HepG2 (cell line): ENCODE results near the gene KCTD5. TPM values are rescaled to one million over a fixed set of nuclear protein-coding genes. Genes with fewer than 3 reads are reported as not detected.

Source experiments
- ATAC-seq: fragments of 200-7000 bp; cut with Tn5 transposase; 3 replicates; pipeline ENCODE4 v1.9.1; 2020; ENCODE audit warnings: mild to moderate bottlenecking, moderate library complexity
- BruUV-seq: library from RNA; stranded (reverse); fragments of 400-500 nt; replicated peaks from 2 replicates; lab custom pipeline; 2021; lab: Mats Ljungman, UMichigan
- CTCF ChIA-PET: fragments of 300-600 bp; formaldehyde crosslinking; extraction: SDS; loops from one replicate; lab custom pipeline; 2021; ENCODE audit warnings: low total read pairs, inconsistent platforms, low intra/inter-chr PET ratio; lab: Yijun Ruan, JAX
- POLR2A ChIA-PET: fragments of 350-600 bp; sonication (Branson Sonifier 250); formaldehyde crosslinking; loops from one replicate; lab custom pipeline; 2020; ENCODE audit warnings: antibody characterized with exemption, inconsistent platforms; lab: Yijun Ruan, JAX
- DNase-seq: peaks from one replicate; pipeline ENCODE4 v3.0.0-alpha.2; 2015; ENCODE audit warnings: low spot score
- FAIRE-seq: peaks from 3 replicates; lab custom pipeline; 2011; peaks lifted over from hg19 to GRCh38; lab: Jason Lieb, UNC
- H2AFZ ChIP-seq: one replicate; pipeline ENCODE4 v1.6.1; 2011; ENCODE audit warnings: low read length, inconsistent platforms
- H3K27ac ChIP-seq: fragments of 300-600 bp; 3 replicates; pipeline ENCODE4 v1.8.0; 2011; ENCODE audit warnings: mixed run types, mild to moderate bottlenecking, mixed read lengths, low read length, inconsistent platforms; ENCODE audit not compliant: insufficient read depth; ENCODE audit errors: extremely low read length
- H3K27me3 ChIP-seq, 2 experiments: fragments of 200-600 bp in 1 of 2; 2 replicates in 1 of 2; 3 replicates in 1 of 2; pipeline versions ENCODE4 v1.6.0 to v1.8.0; 2011; ENCODE audit warnings: low read length in 2 of 2, mild to moderate bottlenecking in 2 of 2, moderate library complexity in 2 of 2, inconsistent platforms in 1 of 2; ENCODE audit not compliant: insufficient read depth in 2 of 2, control insufficient read depth in 1 of 2
- H3K36me3 ChIP-seq, 2 experiments: fragments of 200-600 bp in 1 of 2; replicated peaks in 1 of 2; 2 replicates in 1 of 2; 3 replicates in 1 of 2; pipeline versions ENCODE4 v1.5.1 to v1.8.0; 2011; ENCODE audit warnings: low read length in 2 of 2, inconsistent platforms in 1 of 2; ENCODE audit not compliant: insufficient read depth in 2 of 2, control insufficient read depth in 1 of 2
- H3K4me1 ChIP-seq: 2 replicates; pipeline ENCODE4 v1.5.1; 2012; ENCODE audit warnings: low read length, inconsistent platforms; ENCODE audit not compliant: insufficient read depth
- H3K4me2 ChIP-seq: 2 replicates; pipeline ENCODE4 v1.6.0; 2011; ENCODE audit warnings: low read depth, low read length, inconsistent platforms
- H3K4me3 ChIP-seq, 3 experiments: fragments of 200-600 bp in 1 of 3; sonication (generic), shearing (Covaris generic) in 1 of 3; replicated peaks in 1 of 3; 2 replicates each; pipeline ENCODE4 v1.5.1; 2011 to 2016; ENCODE audit warnings: low read length in 3 of 3, inconsistent platforms in 2 of 3, low read depth in 2 of 3, mild to moderate bottlenecking in 2 of 3, control low read depth in 1 of 3, mixed read lengths in 1 of 3; ENCODE audit not compliant: insufficient read depth in 1 of 3
- H3K79me2 ChIP-seq: one replicate; pipeline ENCODE4 v1.6.1; 2011; ENCODE audit warnings: low read length, inconsistent platforms; ENCODE audit not compliant: insufficient read depth
- H3K9ac ChIP-seq: 2 replicates; pipeline ENCODE4 v1.6.0; 2011; ENCODE audit warnings: mild to moderate bottlenecking, low read depth, low read length, inconsistent platforms; ENCODE audit not compliant: insufficient read depth
- H3K9me3 ChIP-seq: 2 replicates; pipeline ENCODE4 v1.5.1; 2012; ENCODE audit warnings: mild to moderate bottlenecking, low read length
- H4K20me1 ChIP-seq: 2 replicates; pipeline ENCODE4 v1.6.0; 2011; ENCODE audit warnings: inconsistent platforms, mild to moderate bottlenecking, low read length, moderate library complexity; ENCODE audit not compliant: insufficient read depth
- ATF7 ChIP-seq, 2 experiments: fragments of 450-650 bp in 1 of 2; sonication (generic) in 1 of 2; formaldehyde crosslinking in 1 of 2; IDR thresholded peaks; 2 replicates each; pipeline versions ENCODE4 v1.4.0 to v1.6.1; 2016 to 2020; ENCODE audit warnings: antibody characterized with exemption in 1 of 2, mild to moderate bottlenecking in 1 of 2, missing genetic modification reagents in 1 of 2
- ATF7-NPFF ChIP-seq: sonication (generic); formaldehyde crosslinking; IDR thresholded peaks from 2 replicates; pipeline ENCODE4 v1.8.1; 2023; ENCODE audit warnings: mild to moderate bottlenecking, low read depth, missing genetic modification reagents, moderate library complexity
- CCAR2 ChIP-seq: fragments of 200-400 bp; formaldehyde crosslinking; optimal IDR thresholded peaks from 2 replicates; pipeline ENCODE3; 2018; ENCODE audit warnings: low read depth, mild to moderate bottlenecking, low read length, moderate library complexity
- MLLT10 ChIP-seq: sonication (generic); formaldehyde crosslinking; IDR thresholded peaks from 2 replicates; pipeline ENCODE4 v1.4.0; 2020; ENCODE audit warnings: missing genetic modification reagents
- PPARG ChIP-seq: conservative IDR thresholded peaks from 2 replicates; pipeline ENCODE4 v1.6.1; 2016; ENCODE audit warnings: missing biosample characterization, missing genetic modification reagents
- RBM39 ChIP-seq: fragments of 200-400 bp; formaldehyde crosslinking; IDR thresholded peaks from one replicate; pipeline ENCODE4 v1.6.1; 2018; ENCODE audit warnings: antibody characterized with exemption, mild to moderate bottlenecking, low read depth, low read length; ENCODE audit not compliant: poor library complexity, severe bottlenecking
- SETDB1 ChIP-seq: sonication (generic); formaldehyde crosslinking; IDR thresholded peaks from 2 replicates; pipeline ENCODE4 v1.5.1; 2020; ENCODE audit warnings: missing genetic modification reagents, mild to moderate bottlenecking, borderline replicate concordance
- SRSF9 ChIP-seq: fragments of 200-400 bp; formaldehyde crosslinking; IDR thresholded peaks from 2 replicates; pipeline ENCODE4 v1.6.1; 2018; ENCODE audit warnings: borderline replicate concordance, mild to moderate bottlenecking, low read depth, low read length; ENCODE audit not compliant: insufficient read depth, poor library complexity, severe bottlenecking
- ZNF17 ChIP-seq: sonication (generic); formaldehyde crosslinking; IDR thresholded peaks from 2 replicates; pipeline ENCODE4 v1.5.0; 2020; ENCODE audit warnings: mild to moderate bottlenecking, missing genetic modification reagents
- ZNF431 ChIP-seq: sonication (generic); formaldehyde crosslinking; IDR thresholded peaks from 2 replicates; pipeline ENCODE4 v1.9.0; 2022; ENCODE audit warnings: missing genetic modification reagents, low read depth, mild to moderate bottlenecking, borderline replicate concordance
- ZNF792 ChIP-seq: IDR thresholded peaks from 2 replicates; pipeline ENCODE4 v1.6.1; 2016
- ZSCAN20 ChIP-seq: sonication (generic); formaldehyde crosslinking; IDR thresholded peaks from 2 replicates; pipeline ENCODE4 v1.4.0; 2020; ENCODE audit warnings: missing genetic modification reagents, mild to moderate bottlenecking, borderline replicate concordance
- WGBS: methylation state at CpG from one replicate; pipeline ENCODE4 v1.1.6; 2017; ENCODE audit warnings: low lambda C conversion rate; 5-methylcytosine and 5-hydroxymethylcytosine counted together
- in situ Hi-C: cut with HindIII; loops from 2 replicates; pipeline ENCODE4 v1.10.0; 2017; ENCODE audit warnings: low pct_unique_long_range_greater_than_20kb; ENCODE audit not compliant: extremely low pct_ligation_motif_present
- intact Hi-C: fragments of 100-400 bp; cut with micrococcal nuclease; formaldehyde crosslinking; loops from one replicate; pipeline ENCODE4 v1.10.0; 2022; ENCODE audit not compliant: unreplicated experiment
- polyA plus RNA-seq, 8 experiments: library from polyadenylated mRNA; depleted of rRNA in 3 of 8; stranded (reverse) in 7 of 8; unstranded in 1 of 8; fragments of >200 nt; fragmentation: Illumina TruSeq in 4 of 8; extraction: Trizol in 4 of 8; gene quantifications; 2 replicates each; pipeline versions ENCODE4 v1.2.1 to v1.2.3, GENCODE V29; 2011 to 2016; ENCODE audit warnings: low read depth in 4 of 8, missing spikeins in 1 of 8, mixed read lengths in 1 of 8; ENCODE audit not compliant: insufficient read depth in 1 of 8
- total RNA-seq, 5 experiments: library from RNA; depleted of rRNA; stranded (reverse); fragments of >200 nt; fragmentation: Illumina TruSeq; extraction: Trizol; gene quantifications; 2 replicates each; pipeline ENCODE4 v1.2.3, GENCODE V29; 2016; ENCODE audit warnings: low read depth in 1 of 5
- TF ChIP-seq, protein P1 (sequence below): sonication (generic); formaldehyde crosslinking; conservative IDR thresholded peaks from 2 replicates; pipeline ENCODE4 v1.4.0; 2020; ENCODE audit warnings: missing genetic modification reagents
- TF ChIP-seq, protein P2 (sequence below): sonication (generic); formaldehyde crosslinking; IDR thresholded peaks from 2 replicates; pipeline ENCODE4 v1.4.0; 2020; ENCODE audit warnings: missing genetic modification reagents

The KCTD5 gene
- total and polyA plus RNA-seq, 2 of the 13 experiments (the other 11 are each of a cell fraction or from before 2014, with no cell fraction given) = 25.4 to 29.8 TPM

DNA sequence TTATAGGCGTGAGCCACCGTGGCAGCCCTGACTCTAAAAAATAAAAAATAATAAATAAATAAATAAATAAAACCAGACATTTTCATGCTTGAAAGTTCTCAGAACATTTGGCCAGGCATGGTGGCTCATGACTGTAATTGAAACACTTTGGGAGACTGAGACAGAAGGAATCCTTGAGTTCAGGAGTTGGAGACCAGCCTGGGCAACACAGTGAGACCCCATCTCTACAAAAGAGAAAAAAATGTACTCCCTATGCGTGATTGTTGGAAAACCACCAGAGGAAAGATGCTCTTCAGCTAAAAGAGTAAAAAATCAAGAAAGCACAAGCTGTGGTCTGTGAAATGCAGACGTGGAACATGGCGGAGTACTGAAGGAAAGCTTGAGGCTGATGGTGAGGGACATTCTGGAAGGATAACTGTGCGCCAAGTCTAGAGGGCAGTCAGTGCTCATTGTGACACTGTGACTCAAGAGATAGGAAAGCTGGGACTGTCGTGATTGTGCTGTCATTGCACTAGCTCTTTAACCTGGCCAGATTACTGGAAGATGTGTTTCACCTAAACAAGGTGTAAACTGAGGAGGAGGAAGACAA is 41.9 kb downstream of the KCTD5 start:
- 66% methylated on average over 7 of the region's 7 CpGs for WGBS
- intact Hi-C loops = no loop called here

GRCh38 chr16:2724816-2725348 is 42.6 kb downstream of the KCTD5 start:
- 15% methylated on average over 9 of the region's 16 CpGs for WGBS
- in situ Hi-C loops = no loop called here
- Histone ChIP-seq H2AFZ (no peak overlapping the region), H3K27ac (no peak overlapping the region), H3K79me2 (no peaks in the 10 kb centered on the region), H4K20me1 (no peaks in the 10 kb centered on the region), H3K9me3 (no peaks in the 10 kb centered on the region), H3K27me3 (no peaks in the 10 kb centered on the region; a peak in 2 of 5 replicates), H3K4me1 (peaks cover 28% of the 10 kb centered on the region), H3K9ac (no peak overlapping the region), H3K36me3 (no peaks in the 10 kb centered on the region), H3K4me2 (no peak overlapping the region), H3K4me3 (no peak overlapping the region)
- DNase-seq (no peak), ATAC-seq (no peak), FAIRE-seq (no peak)
- POLR2A ChIA-PET = no interaction called here
- intact Hi-C loops = no loop called here
- BruUV-seq = no TSS peak
- CTCF ChIA-PET = no interaction called here
- TF ChIP-seq ZNF431 (no peak), RBM39 (no peak), CCAR2 (no peak), ZSCAN20 (CRISPR knock-in tag) (no peak), PPARG (CRISPR knock-in tag) (no peak), MLLT10 (CRISPR knock-in tag) (no peak), ZNF17 (CRISPR knock-in tag) (no peak), SETDB1 (CRISPR knock-in tag) (no peak), ATF7 (IDR thresholded peaks at IDR 0.05) (no peak), ATF7 (CRISPR knock-in tag; IDR thresholded peaks at IDR 0.05) (no peak), ATF7-NPFF (CRISPR knock-in tag) (no peak), SRSF9 (no peak)
- TF ChIP-seq, protein P1, sequence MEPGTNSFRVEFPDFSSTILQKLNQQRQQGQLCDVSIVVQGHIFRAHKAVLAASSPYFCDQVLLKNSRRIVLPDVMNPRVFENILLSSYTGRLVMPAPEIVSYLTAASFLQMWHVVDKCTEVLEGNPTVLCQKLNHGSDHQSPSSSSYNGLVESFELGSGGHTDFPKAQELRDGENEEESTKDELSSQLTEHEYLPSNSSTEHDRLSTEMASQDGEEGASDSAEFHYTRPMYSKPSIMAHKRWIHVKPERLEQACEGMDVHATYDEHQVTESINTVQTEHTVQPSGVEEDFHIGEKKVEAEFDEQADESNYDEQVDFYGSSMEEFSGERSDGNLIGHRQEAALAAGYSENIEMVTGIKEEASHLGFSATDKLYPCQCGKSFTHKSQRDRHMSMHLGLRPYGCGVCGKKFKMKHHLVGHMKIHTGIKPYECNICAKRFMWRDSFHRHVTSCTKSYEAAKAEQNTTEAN (CRISPR knock-in tag) = no peak

More for the DNA sequence above, 41.9 kb downstream of the KCTD5 start:
- no peak for TF ChIP-seq ZNF792 (CRISPR knock-in tag)
- TF ChIP-seq, protein P2, sequence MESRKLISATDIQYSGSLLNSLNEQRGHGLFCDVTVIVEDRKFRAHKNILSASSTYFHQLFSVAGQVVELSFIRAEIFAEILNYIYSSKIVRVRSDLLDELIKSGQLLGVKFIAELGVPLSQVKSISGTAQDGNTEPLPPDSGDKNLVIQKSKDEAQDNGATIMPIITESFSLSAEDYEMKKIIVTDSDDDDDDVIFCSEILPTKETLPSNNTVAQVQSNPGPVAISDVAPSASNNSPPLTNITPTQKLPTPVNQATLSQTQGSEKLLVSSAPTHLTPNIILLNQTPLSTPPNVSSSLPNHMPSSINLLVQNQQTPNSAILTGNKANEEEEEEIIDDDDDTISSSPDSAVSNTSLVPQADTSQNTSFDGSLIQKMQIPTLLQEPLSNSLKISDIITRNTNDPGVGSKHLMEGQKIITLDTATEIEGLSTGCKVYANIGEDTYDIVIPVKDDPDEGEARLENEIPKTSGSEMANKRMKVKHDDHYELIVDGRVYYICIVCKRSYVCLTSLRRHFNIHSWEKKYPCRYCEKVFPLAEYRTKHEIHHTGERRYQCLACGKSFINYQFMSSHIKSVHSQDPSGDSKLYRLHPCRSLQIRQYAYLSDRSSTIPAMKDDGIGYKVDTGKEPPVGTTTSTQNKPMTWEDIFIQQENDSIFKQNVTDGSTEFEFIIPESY (CRISPR knock-in tag) = peak; percentile 89
- H3K9me3 ChIP-seq = no peaks in the 10 kb centered on the region
- no TSS peak for BruUV-seq
- H3K27ac ChIP-seq = no peak overlapping the region
- H3K4me1 ChIP-seq = peaks cover 32% of the 10 kb centered on the region
- POLR2A ChIA-PET = no interaction called here
- DNase-seq = no peak
- no peaks in the 10 kb centered on the region for H4K20me1 ChIP-seq
- H3K36me3 ChIP-seq = no peaks in the 10 kb centered on the region
- in situ Hi-C loops = no loop called here
- no peak overlapping the region for H3K9ac ChIP-seq
- no peaks in the 10 kb centered on the region for H3K79me2 ChIP-seq
- H3K4me2 ChIP-seq = no peak overlapping the region
- no peak for FAIRE-seq
- no peak overlapping the region for H2AFZ ChIP-seq
- CTCF ChIA-PET = no interaction called here
- H3K4me3 ChIP-seq = no peak overlapping the region
- H3K27me3 ChIP-seq = no peaks in the 10 kb centered on the region; a peak in 2 of 5 replicates
- no peak for ATAC-seq
